ENCODE results near the gene SEMA4G. TPM values are rescaled to one million over a fixed set of nuclear protein-coding genes. Genes with fewer than 3 reads are reported as not detected.

SEMA4G gene
- total RNA-seq, 4 donors from 2014 or later, result 16.5 to 233 (median 185) TPM

DNA sequence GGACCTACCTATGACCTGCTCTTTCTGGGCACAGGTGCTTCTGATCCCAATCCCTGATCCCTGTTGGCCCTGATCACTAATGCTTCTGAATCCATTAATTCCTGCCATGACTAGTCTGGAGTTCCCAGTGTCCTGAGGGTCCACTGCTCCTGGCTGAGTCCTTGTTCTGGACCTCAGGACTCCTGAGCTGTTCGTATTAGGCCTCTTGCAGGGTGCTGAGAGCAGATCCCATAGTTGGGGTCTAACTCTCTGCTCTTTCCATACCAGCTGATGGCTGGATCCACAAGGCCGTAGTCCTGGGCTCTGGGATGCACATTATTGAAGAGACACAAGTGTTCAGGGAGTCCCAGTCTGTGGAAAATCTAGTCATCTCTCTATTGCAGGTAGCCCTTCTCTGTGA lies 11.0 kb downstream of the SEMA4G start:
- DNase-seq, result no peak

DNA sequence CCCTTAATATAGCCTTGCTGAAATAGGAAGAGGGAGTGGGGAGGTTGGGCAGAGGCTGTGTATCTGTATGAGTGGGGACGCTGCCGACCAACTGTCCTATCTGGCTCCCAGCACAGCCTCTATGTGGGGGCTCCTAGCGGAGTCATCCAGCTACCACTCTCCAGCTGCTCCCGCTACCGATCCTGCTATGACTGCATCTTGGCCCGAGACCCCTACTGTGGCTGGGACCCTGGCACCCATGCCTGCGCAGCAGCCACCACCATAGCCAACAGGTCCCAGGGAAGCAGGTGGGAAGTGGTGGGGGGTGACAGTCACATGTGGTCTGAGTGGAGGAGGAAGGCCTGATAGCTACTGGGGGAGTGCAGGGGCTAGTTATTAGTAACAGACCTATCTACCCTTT lies 11.4 kb downstream of the SEMA4G start:
- Histone ChIP-seq H3K4me1 (peaks cover 0 to 3% (median 0%) of the 10 kb centered on the region in 4 donors), H3K27me3 (no peaks in the 10 kb centered on the region), H3K27ac (no peak overlapping the region), H3K36me3 (peaks cover 0 to 61% (median 0%) of the 10 kb centered on the region in 3 donors), H3K4me3 (no peak overlapping the region), H3K9me3 (no peaks in the 10 kb centered on the region)
- TF ChIP-seq, protein P1, sequence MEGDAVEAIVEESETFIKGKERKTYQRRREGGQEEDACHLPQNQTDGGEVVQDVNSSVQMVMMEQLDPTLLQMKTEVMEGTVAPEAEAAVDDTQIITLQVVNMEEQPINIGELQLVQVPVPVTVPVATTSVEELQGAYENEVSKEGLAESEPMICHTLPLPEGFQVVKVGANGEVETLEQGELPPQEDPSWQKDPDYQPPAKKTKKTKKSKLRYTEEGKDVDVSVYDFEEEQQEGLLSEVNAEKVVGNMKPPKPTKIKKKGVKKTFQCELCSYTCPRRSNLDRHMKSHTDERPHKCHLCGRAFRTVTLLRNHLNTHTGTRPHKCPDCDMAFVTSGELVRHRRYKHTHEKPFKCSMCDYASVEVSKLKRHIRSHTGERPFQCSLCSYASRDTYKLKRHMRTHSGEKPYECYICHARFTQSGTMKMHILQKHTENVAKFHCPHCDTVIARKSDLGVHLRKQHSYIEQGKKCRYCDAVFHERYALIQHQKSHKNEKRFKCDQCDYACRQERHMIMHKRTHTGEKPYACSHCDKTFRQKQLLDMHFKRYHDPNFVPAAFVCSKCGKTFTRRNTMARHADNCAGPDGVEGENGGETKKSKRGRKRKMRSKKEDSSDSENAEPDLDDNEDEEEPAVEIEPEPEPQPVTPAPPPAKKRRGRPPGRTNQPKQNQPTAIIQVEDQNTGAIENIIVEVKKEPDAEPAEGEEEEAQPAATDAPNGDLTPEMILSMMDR (IDR thresholded peaks at IDR 0.05), result no peak
- no peak for TF ChIP-seq POLR2A (IDR thresholded peaks at IDR 0.05)
- peak in 2 of 3 donors; percentile 6 to 23 for DNase-seq

More for the DNA sequence above, 11.0 kb downstream of the SEMA4G start:
- Histone ChIP-seq H3K4me1 (no peaks in the 10 kb centered on the region), H3K27ac (no peak overlapping the region), H3K4me3 (no peak overlapping the region), H3K36me3 (peaks cover 0 to 61% (median 0%) of the 10 kb centered on the region in 3 donors), H3K9me3 (no peaks in the 10 kb centered on the region), H3K27me3 (no peaks in the 10 kb centered on the region)
- TF ChIP-seq, protein P1 (IDR thresholded peaks at IDR 0.05), result no peak
- no peak for TF ChIP-seq POLR2A (IDR thresholded peaks at IDR 0.05)

GRCh38 chr10:100981178-100981772 lies 12.0 kb downstream of the SEMA4G start:
- H3K36me3 ChIP-seq, result peaks cover 0 to 61% (median 0%) of the 10 kb centered on the region in 3 donors

GRCh38 chr10:100982916-100983830 lies 13.9 kb downstream of the SEMA4G start:
- no peak for TF ChIP-seq POLR2A (IDR thresholded peaks at IDR 0.05)
- TF ChIP-seq, protein P1 (IDR thresholded peaks at IDR 0.05), result no peak
- Histone ChIP-seq H3K36me3 (peaks cover 0 to 47% (median 0%) of the 10 kb centered on the region in 3 donors), H3K27me3 (no peaks in the 10 kb centered on the region)

More at GRCh38 chr10:100981178-100981772, 12.0 kb downstream of the SEMA4G start:
- DNase-seq, result no peak
- Histone ChIP-seq H3K4me1 (peaks cover 0 to 9% (median 2%) of the 10 kb centered on the region in 4 donors), H3K4me3 (no peak overlapping the region), H3K27ac (no peak overlapping the region), H3K9me3 (no peaks in the 10 kb centered on the region), H3K27me3 (no peaks in the 10 kb centered on the region)
- TF ChIP-seq POLR2A (IDR thresholded peaks at IDR 0.05), result no peak
- TF ChIP-seq, protein P1 (IDR thresholded peaks at IDR 0.05), result no peak

DNA sequence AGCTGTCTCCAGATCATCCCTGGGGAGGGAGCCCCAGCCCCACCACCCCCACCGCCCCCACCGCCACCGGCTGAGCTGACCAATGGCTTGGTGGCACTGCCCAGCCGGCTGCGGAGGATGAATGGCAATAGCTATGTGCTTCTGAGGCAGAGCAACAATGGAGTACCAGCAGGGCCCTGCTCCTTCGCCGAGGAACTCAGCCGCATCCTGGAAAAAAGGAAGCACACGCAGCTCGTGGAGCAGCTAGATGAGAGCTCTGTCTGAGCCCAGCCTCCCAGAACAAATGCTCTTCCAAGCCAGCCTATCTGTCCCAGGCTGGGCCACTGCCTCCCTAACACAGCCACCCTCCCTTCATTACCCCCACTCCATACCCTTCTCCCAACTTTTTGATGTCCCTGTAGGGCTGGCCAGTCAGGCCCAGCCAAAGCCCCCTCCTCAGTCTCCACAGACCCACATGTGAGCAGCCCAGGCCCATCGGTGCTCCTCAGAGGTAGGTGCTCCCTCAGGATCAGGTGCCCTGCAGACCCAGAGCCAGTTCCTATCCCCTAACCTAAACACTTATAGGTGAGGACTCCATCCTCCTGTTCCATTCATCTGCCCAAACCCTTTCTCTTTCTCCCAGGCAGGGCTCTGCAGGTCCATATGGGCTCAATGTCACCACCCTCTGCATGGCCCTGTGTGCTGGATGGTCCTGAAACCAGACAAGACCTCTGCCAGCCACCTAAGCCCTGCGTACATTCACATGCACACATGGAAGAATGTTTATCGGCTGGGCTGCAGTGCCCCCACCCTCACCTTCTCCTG lies 14.8 kb downstream of the SEMA4G start:
- no peak overlapping the region for H3K27ac ChIP-seq
- no peaks in the 10 kb centered on the region for H3K9me3 ChIP-seq
- H3K36me3 ChIP-seq, result peaks cover 0 to 38% (median 0%) of the 10 kb centered on the region in 3 donors
- H3K4me1 ChIP-seq, result peaks cover 0 to 24% (median 16%) of the 10 kb centered on the region in 4 donors
- peak in 2 of 3 donors; percentile 31 to 44 for DNase-seq
- H3K4me3 ChIP-seq, result no peak overlapping the region
- H3K27me3 ChIP-seq, result no peaks in the 10 kb centered on the region
- TF ChIP-seq, protein P1 (IDR thresholded peaks at IDR 0.05), result no peak
- peak in 1 of 2 donors; percentile 13 for TF ChIP-seq POLR2A (IDR thresholded peaks at IDR 0.05)

More at GRCh38 chr10:100982916-100983830, 13.9 kb downstream of the SEMA4G start:
- peak in 2 of 3 donors; percentile 41 to 45 for DNase-seq
- no peak overlapping the region for H3K4me3 ChIP-seq
- no peak overlapping the region for H3K27ac ChIP-seq
- H3K4me1 ChIP-seq, result peaks cover 0 to 20% (median 13%) of the 10 kb centered on the region in 4 donors
- no peaks in the 10 kb centered on the region for H3K9me3 ChIP-seq
